Calu3 (cell line): Measurements from ENCODE around the gene ZNF124. TPM values are rescaled to one million over a fixed set of nuclear protein-coding genes. Genes with fewer than 3 reads are reported as not detected.

Experiments
- BruUV-seq: library from RNA; stranded (reverse); fragments of 400-500 nt; replicated peaks from 2 replicates; lab custom pipeline; 2021; lab: Mats Ljungman, UMichigan
- CTCF ChIA-PET: fragments of 300-600 bp; sonication (Branson Sonifier 250); formaldehyde crosslinking; loops from one replicate; lab custom pipeline; 2022; ENCODE audit warnings: antibody characterized with exemption; lab: Charles Lee
- DNase-seq: peaks from one replicate; pipeline ENCODE4 v3.0.0; 2022
- H3K27ac Mint-ChIP-seq: one replicate; pipeline ENCODE4 v1.8.0; 2022; ENCODE audit warnings: mixed read lengths; ENCODE audit not compliant: unreplicated experiment
- H3K27me3 Mint-ChIP-seq: one replicate; pipeline ENCODE4 v1.8.0; 2022; ENCODE audit warnings: mixed read lengths; ENCODE audit not compliant: unreplicated experiment
- H3K36me3 Mint-ChIP-seq: one replicate; pipeline ENCODE4 v1.8.0; 2022; ENCODE audit warnings: mild to moderate bottlenecking, moderate library complexity, mixed read lengths; ENCODE audit not compliant: insufficient read depth, unreplicated experiment
- H3K4me1 Mint-ChIP-seq: one replicate; pipeline ENCODE4 v1.8.0; 2022; ENCODE audit warnings: mild to moderate bottlenecking, low read depth, mixed read lengths; ENCODE audit not compliant: unreplicated experiment
- H3K4me3 Mint-ChIP-seq: one replicate; pipeline ENCODE4 v1.8.0; 2022; ENCODE audit warnings: mild to moderate bottlenecking, low read depth, moderate library complexity, mixed read lengths; ENCODE audit not compliant: unreplicated experiment
- H3K9me3 Mint-ChIP-seq: one replicate; pipeline ENCODE4 v1.8.0; 2022; ENCODE audit warnings: low read depth, mixed read lengths; ENCODE audit not compliant: unreplicated experiment
- CTCF ChIP-seq: fragments of 200-600 bp; IDR thresholded peaks from one replicate; pipeline ENCODE4 v1.8.0; 2022; ENCODE audit warnings: antibody characterized with exemption; ENCODE audit not compliant: unreplicated experiment
- intact Hi-C: fragments of 100-400 bp; cut with micrococcal nuclease; formaldehyde crosslinking; loops from one replicate; pipeline ENCODE4 v1.10.0; 2022; ENCODE audit not compliant: unreplicated experiment
- microRNA-seq: library from miRNA; unstranded; fragments of <30 nt; microRNA quantifications from one replicate; pipeline ENCODE4 v1.2.0, GENCODE V29; 2022
- total RNA-seq: library from RNA; stranded (reverse); gene quantifications from 2 replicates; pipeline ENCODE4 v1.2.3, GENCODE V29; 2022

The ZNF124 gene
- total RNA-seq, 1 experiment from 2014 or later: 45.6 TPM

- Mint-ChIP-seq H3K27ac (no peak overlapping the region), H3K4me3 (no peak overlapping the region), H3K4me1 (peaks cover 13% of the 10 kb centered on the region), H3K36me3 (peaks cover 24% of the 10 kb centered on the region), H3K27me3 (peaks cover 14% of the 10 kb centered on the region), H3K9me3 (peaks cover 21% of the 10 kb centered on the region)
- DNase-seq: no peak
- no peak for TF ChIP-seq CTCF
- intact Hi-C loops: loop anchor here (10.0 kb wide), 1 partner anchor 171 kb away; the partner anchor contains the start of gene AHCTF1
- BruUV-seq: no TSS peak
- CTCF ChIA-PET: no interaction called here
These were observed 65.9 kb downstream of the ZNF124 start for GRCh38 chr1:247105966-247106365.

Small RNA genes lying within 50 kb of the gene (microRNA-seq; reads per million reads assigned to microRNA genes)
- gene MIR3916: 1.1 reads per million

Other genes with a start within 250 kb of the ZNF124 start
- 61.3 and 64.0 TPM in 2 replicates for gene AHCTF1, start 240.1 kb downstream of the ZNF124 start, total RNA-seq
- 18.2 and 19.6 TPM in 2 replicates for gene ZNF695, start 164.0 kb downstream of the ZNF124 start, total RNA-seq
- 3.9 and 6.1 TPM in 2 replicates for gene ZNF670, start 93.2 kb downstream of the ZNF124 start, total RNA-seq
- gene ZNF669, start 67.7 kb downstream of the ZNF124 start, total RNA-seq: 8.9 and 10.5 TPM in 2 replicates
- not detected in 2 replicates for gene VN1R5, start 84.1 kb upstream of the ZNF124 start, total RNA-seq
- gene ZNF496, start 159.8 kb upstream of the ZNF124 start, total RNA-seq: 33.4 and 36.9 TPM in 2 replicates
- 0.26 and 0.32 TPM in 2 replicates for gene NLRP3, start 244.2 kb upstream of the ZNF124 start, total RNA-seq